ENCODE results near the gene KIRREL3.

The KIRREL3 gene

GRCh38 chr11:126523441-126524205 is 476.9 kb downstream of the KIRREL3 start:
- no peak for DNase-seq (ENCODE audit: low read depth)
- H3K4me3 ChIP-seq (ENCODE audit: control insufficient read depth, low read depth, low read length): no peak overlapping the region
- no peak for TF ChIP-seq CTCF (conservative IDR thresholded peaks at IDR 0.05; ENCODE audit: control insufficient read depth, insufficient read depth, low read depth, low read length)

GRCh38 chr11:126522606-126523005 is 478.0 kb downstream of the KIRREL3 start:
- TF ChIP-seq CTCF (conservative IDR thresholded peaks at IDR 0.05; ENCODE audit: control insufficient read depth, insufficient read depth, low read depth, low read length): no peak
- DNase-seq (ENCODE audit: low read depth): no peak
- no peak overlapping the region for H3K4me3 ChIP-seq (ENCODE audit: control insufficient read depth, low read depth, low read length)

- no peak for DNase-seq (ENCODE audit: low read depth)
- H3K4me3 ChIP-seq (ENCODE audit: control insufficient read depth, low read depth, low read length): no peak overlapping the region
- no peak for TF ChIP-seq CTCF (conservative IDR thresholded peaks at IDR 0.05; ENCODE audit: control insufficient read depth, insufficient read depth, low read depth, low read length)
Observed at GRCh38 chr11:126522152-126522551, 478.4 kb downstream of the KIRREL3 start.

- DNase-seq (ENCODE audit: low read depth): no peak
Observed at GRCh38 chr11:126521196-126521595, 479.4 kb downstream of the KIRREL3 start.

GRCh38 chr11:126519764-126520734 is 480.5 kb downstream of the KIRREL3 start:
- no peak overlapping the region for H3K4me3 ChIP-seq (ENCODE audit: control insufficient read depth, low read depth, low read length)
- no peak for DNase-seq (ENCODE audit: low read depth)
- no peak for TF ChIP-seq CTCF (conservative IDR thresholded peaks at IDR 0.05; ENCODE audit: control insufficient read depth, insufficient read depth, low read depth, low read length)

More at GRCh38 chr11:126521196-126521595, 479.4 kb downstream of the KIRREL3 start:
- no peak for TF ChIP-seq CTCF (conservative IDR thresholded peaks at IDR 0.05; ENCODE audit: control insufficient read depth, insufficient read depth, low read depth, low read length)
- no peak overlapping the region for H3K4me3 ChIP-seq (ENCODE audit: control insufficient read depth, low read depth, low read length)

GRCh38 chr11:126518972-126519690 is 481.4 kb downstream of the KIRREL3 start:
- DNase-seq (ENCODE audit: low read depth): no peak
- no peak for TF ChIP-seq CTCF (conservative IDR thresholded peaks at IDR 0.05; ENCODE audit: control insufficient read depth, insufficient read depth, low read depth, low read length)
- no peak overlapping the region for H3K4me3 ChIP-seq (ENCODE audit: control insufficient read depth, low read depth, low read length)
